Hepatocyte (in vitro differentiated cells): Measurements from ENCODE around the gene CKLF.

ENCODE experiments used
- EZH2 ChIP-seq: fragments of 200-600 bp; sonication (generic); IDR thresholded peaks from 2 replicates; pipeline ENCODE4 v1.6.1; 2016; ENCODE audit warnings: antibody characterized with exemption, mild to moderate bottlenecking, borderline replicate concordance
- TF ChIP-seq, protein P1 (sequence below): fragments of 200-600 bp; sonication (generic); IDR thresholded peaks from 2 replicates; pipeline ENCODE4 v1.5.1; 2016; ENCODE audit warnings: antibody characterized with exemption, mild to moderate bottlenecking; ENCODE audit not compliant: poor library complexity

DNA sequence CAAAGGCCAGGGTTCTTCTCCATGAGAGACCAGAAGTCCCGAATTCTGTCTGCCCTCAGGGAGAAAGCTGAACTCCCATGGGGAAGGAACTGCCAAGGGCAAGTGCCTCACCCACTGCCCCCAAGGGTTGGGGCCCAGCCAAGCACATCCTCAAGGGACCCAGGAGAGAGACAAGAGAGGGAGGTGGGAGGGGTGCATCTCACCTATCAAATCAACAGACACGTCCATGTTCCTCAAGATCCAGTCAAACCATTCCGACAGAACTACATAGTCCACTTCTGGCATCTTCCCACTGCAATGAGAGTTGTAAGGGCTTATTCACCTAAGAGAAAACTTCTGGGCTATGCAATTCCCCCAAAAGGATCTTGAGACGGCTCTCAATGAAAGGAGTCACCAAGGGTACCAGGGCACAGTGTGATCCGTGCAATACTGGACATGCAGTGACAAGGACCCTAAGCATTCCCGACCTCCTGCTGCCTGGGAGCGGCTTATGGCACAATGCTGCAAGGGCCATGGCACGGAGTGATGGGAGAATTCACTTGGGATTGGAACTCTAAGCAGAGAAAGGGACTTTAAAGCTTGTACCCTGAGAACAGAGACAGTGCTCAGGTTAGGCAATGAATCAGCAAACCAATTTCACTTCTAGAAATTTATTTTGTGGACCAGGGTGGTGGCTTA lies 34.7 kb upstream of the CKLF start:
- TF ChIP-seq, protein P1, sequence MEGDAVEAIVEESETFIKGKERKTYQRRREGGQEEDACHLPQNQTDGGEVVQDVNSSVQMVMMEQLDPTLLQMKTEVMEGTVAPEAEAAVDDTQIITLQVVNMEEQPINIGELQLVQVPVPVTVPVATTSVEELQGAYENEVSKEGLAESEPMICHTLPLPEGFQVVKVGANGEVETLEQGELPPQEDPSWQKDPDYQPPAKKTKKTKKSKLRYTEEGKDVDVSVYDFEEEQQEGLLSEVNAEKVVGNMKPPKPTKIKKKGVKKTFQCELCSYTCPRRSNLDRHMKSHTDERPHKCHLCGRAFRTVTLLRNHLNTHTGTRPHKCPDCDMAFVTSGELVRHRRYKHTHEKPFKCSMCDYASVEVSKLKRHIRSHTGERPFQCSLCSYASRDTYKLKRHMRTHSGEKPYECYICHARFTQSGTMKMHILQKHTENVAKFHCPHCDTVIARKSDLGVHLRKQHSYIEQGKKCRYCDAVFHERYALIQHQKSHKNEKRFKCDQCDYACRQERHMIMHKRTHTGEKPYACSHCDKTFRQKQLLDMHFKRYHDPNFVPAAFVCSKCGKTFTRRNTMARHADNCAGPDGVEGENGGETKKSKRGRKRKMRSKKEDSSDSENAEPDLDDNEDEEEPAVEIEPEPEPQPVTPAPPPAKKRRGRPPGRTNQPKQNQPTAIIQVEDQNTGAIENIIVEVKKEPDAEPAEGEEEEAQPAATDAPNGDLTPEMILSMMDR = no peak
- no peak for TF ChIP-seq EZH2
